IMR-90 (cell line): ENCODE results near the gene ARHGEF6. TPM values are rescaled to one million over a fixed set of nuclear protein-coding genes. Genes with fewer than 3 reads are reported as not detected.

Experiments used
- ATAC-seq: fragments of 200-7000 bp; cut with Tn5 transposase; 2 replicates; pipeline ENCODE4 v1.9.1; 2020; ENCODE audit warnings: low read depth, mild to moderate bottlenecking, moderate library complexity
- BruUV-seq: library from RNA; stranded (reverse); fragments of 400-500 nt; replicated peaks from 2 replicates; lab custom pipeline; 2021; lab: Mats Ljungman, UMichigan
- CTCF ChIA-PET: fragments of 300-600 bp; formaldehyde crosslinking; extraction: SDS; loops from one replicate; lab custom pipeline; 2021; ENCODE audit warnings: antibody characterized with exemption; lab: Yijun Ruan, JAX
- POLR2A ChIA-PET: fragments of 300-600 bp; sonication (Branson Sonifier 250); formaldehyde crosslinking; loops from one replicate; lab custom pipeline; 2022; ENCODE audit warnings: antibody characterized with exemption; ENCODE audit not compliant: unreplicated experiment; lab: Charles Lee
- DNase-seq: peaks from one replicate; pipeline ENCODE4 v3.0.0; 2013
- H2AFZ ChIP-seq: replicated peaks from 2 replicates; pipeline ENCODE3; 2013; ENCODE audit warnings: low read length, mild to moderate bottlenecking; ENCODE audit not compliant: poor library complexity
- H2AK5ac ChIP-seq: 2 replicates; pipeline ENCODE4 v1.6.1; 2013; ENCODE audit warnings: low read depth, low read length, inconsistent platforms
- H2AK9ac ChIP-seq: replicated peaks from 2 replicates; pipeline ENCODE3; 2013; ENCODE audit warnings: mild to moderate bottlenecking, low read depth, low read length, moderate library complexity; ENCODE audit not compliant: poor library complexity
- H2BK120ac ChIP-seq: 2 replicates; pipeline ENCODE4 v1.6.1; 2013; ENCODE audit warnings: low read depth, low read length, inconsistent platforms
- H2BK15ac ChIP-seq: 3 replicates; pipeline ENCODE4 v1.6.1; 2013; ENCODE audit warnings: low read depth, low read length, inconsistent platforms
- H2BK20ac ChIP-seq: 2 replicates; pipeline ENCODE4 v1.6.1; 2013; ENCODE audit warnings: low read depth, mild to moderate bottlenecking, inconsistent platforms, low read length, moderate library complexity
- H2BK5ac ChIP-seq: 2 replicates; pipeline ENCODE4 v1.6.1; 2013; ENCODE audit warnings: mild to moderate bottlenecking, low read depth, low read length, inconsistent platforms; ENCODE audit not compliant: poor library complexity, severe bottlenecking
- H3K14ac ChIP-seq: replicated peaks from 2 replicates; pipeline ENCODE4 v1.6.1; 2013; ENCODE audit warnings: low read depth, low read length, inconsistent platforms
- H3K18ac ChIP-seq: 2 replicates; pipeline ENCODE4 v1.6.1; 2013; ENCODE audit warnings: low read depth, low read length, control low read depth
- H3K23ac ChIP-seq: 2 replicates; pipeline ENCODE4 v1.6.1; 2013; ENCODE audit warnings: low read depth, low read length, inconsistent platforms
- H3K27ac ChIP-seq: 2 replicates; pipeline ENCODE4 v1.5.1; 2013; ENCODE audit warnings: mild to moderate bottlenecking, control low read depth, low read length; ENCODE audit not compliant: insufficient read depth
- H3K27me3 ChIP-seq: 2 replicates; pipeline ENCODE4 v1.6.1; 2013; ENCODE audit warnings: low read length; ENCODE audit not compliant: control insufficient read depth, insufficient read depth
- H3K36me3 ChIP-seq: 2 replicates; pipeline ENCODE4 v1.6.1; 2013; ENCODE audit warnings: low read length, mixed read lengths; ENCODE audit not compliant: control insufficient read depth, insufficient read depth
- H3K4ac ChIP-seq: 2 replicates; pipeline ENCODE4 v1.6.1; 2013; ENCODE audit warnings: low read depth, low read length, inconsistent platforms
- H3K4me1 ChIP-seq: 2 replicates; pipeline ENCODE4 v1.6.1; 2013; ENCODE audit warnings: low read length, mixed read lengths; ENCODE audit not compliant: control insufficient read depth, insufficient read depth
- H3K4me2 ChIP-seq: 2 replicates; pipeline ENCODE4 v1.6.1; 2013; ENCODE audit warnings: low read depth, mild to moderate bottlenecking, control low read depth, low read length, moderate library complexity
- H3K4me3 ChIP-seq: 2 replicates; pipeline ENCODE4 v1.5.1; 2013; ENCODE audit warnings: low read depth, mild to moderate bottlenecking, control low read depth, low read length, moderate library complexity; ENCODE audit not compliant: insufficient read depth
- H3K56ac ChIP-seq: 2 replicates; pipeline ENCODE4 v1.6.1; 2013; ENCODE audit warnings: low read length, inconsistent platforms; ENCODE audit not compliant: insufficient read depth; ENCODE audit errors: extremely low read depth
- H3K79me1 ChIP-seq, 2 experiments: 2 replicates each; pipeline ENCODE4 v1.6.1; 2013; ENCODE audit warnings: low read length in 2 of 2, inconsistent platforms in 1 of 2, low read depth in 1 of 2
- H3K9ac ChIP-seq: 2 replicates; pipeline ENCODE4 v1.6.1; 2013; ENCODE audit warnings: low read depth, low read length, control low read depth
- H3K9me1 ChIP-seq: 2 replicates; pipeline ENCODE4 v1.6.1; 2013; ENCODE audit warnings: low read length, inconsistent platforms; ENCODE audit not compliant: insufficient read depth
- H3K9me3 ChIP-seq: 2 replicates; pipeline ENCODE4 v1.6.1; 2013; ENCODE audit warnings: low read length; ENCODE audit not compliant: control insufficient read depth, insufficient read depth
- H4K20me1 ChIP-seq: 2 replicates; pipeline ENCODE4 v1.6.1; 2013; ENCODE audit warnings: low read length, inconsistent platforms; ENCODE audit not compliant: insufficient read depth
- H4K5ac ChIP-seq: 2 replicates; pipeline ENCODE4 v1.6.1; 2013; ENCODE audit warnings: mild to moderate bottlenecking, low read depth, low read length, control low read depth
- H4K8ac ChIP-seq, 2 experiments: 2 replicates each; pipeline ENCODE4 v1.6.1; 2013; ENCODE audit warnings: low read depth in 2 of 2, low read length in 2 of 2, control low read depth in 1 of 2, inconsistent platforms in 1 of 2
- H4K91ac ChIP-seq: 2 replicates; pipeline ENCODE4 v1.6.1; 2013; ENCODE audit warnings: low read depth, low read length, inconsistent platforms; ENCODE audit not compliant: insufficient read depth
- CHD1 ChIP-seq: IDR thresholded peaks from 2 replicates; pipeline ENCODE4 v1.6.1; 2012; ENCODE audit warnings: low read depth, low read length, improper control_type of control experiment
- MAFK ChIP-seq: IDR thresholded peaks from 2 replicates; pipeline ENCODE4 v1.6.1; 2012; ENCODE audit warnings: low read depth, low read length, improper control_type of control experiment
- POLR2A ChIP-seq: IDR thresholded peaks from 2 replicates; pipeline ENCODE4 v1.6.1; 2012; ENCODE audit warnings: mild to moderate bottlenecking, low read depth, low read length
- RFX5 ChIP-seq: IDR thresholded peaks from 2 replicates; pipeline ENCODE4 v1.8.0; 2012; ENCODE audit warnings: low read depth, mild to moderate bottlenecking, low read length, moderate library complexity
- SMC3 ChIP-seq: fragments of 150-350 bp; IDR thresholded peaks from 2 replicates; pipeline ENCODE4 v1.6.1; 2016; ENCODE audit warnings: low read depth, mild to moderate bottlenecking, antibody characterized with exemption, low read length, moderate library complexity
- WGBS, 2 experiments: methylation state at CpG; one replicate each; pipeline versions ENCODE4 v1.1.5 to v1.1.7; 2013; ENCODE audit warnings: missing lambda C conversion rate in 2 of 2; ENCODE audit not compliant: insufficient read length in 1 of 2; ENCODE audit errors: extremely low coverage in 2 of 2; 5-methylcytosine and 5-hydroxymethylcytosine counted together
- dilution Hi-C: fragments of 300-500 bp; cut with HindIII; formaldehyde crosslinking; loops from one replicate; pipeline ENCODE4 v1.14.3; 2018; ENCODE audit warnings: low sequenced_read_pairs; ENCODE audit not compliant: unreplicated experiment
- in situ Hi-C: fragments of 300-500 bp; cut with MboI; formaldehyde crosslinking; loops from 3 replicates; pipeline ENCODE4 v1.14.3; 2019; ENCODE audit warnings: low sequenced_read_pairs, inconsistent platforms, mixed read lengths
- intact Hi-C: fragments of 100-400 bp; cut with micrococcal nuclease; formaldehyde crosslinking; loops from 2 replicates; pipeline ENCODE4 v1.10.0; 2022
- polyA plus RNA-seq, 3 experiments: library from polyadenylated mRNA; depleted of rRNA; stranded (reverse); fragments of >200 nt; gene quantifications; 2 replicates each; pipeline ENCODE4 v1.2.3, GENCODE V29; 2012; ENCODE audit warnings: low replicate concordance in 1 of 3
- total RNA-seq: library from RNA; depleted of rRNA; stranded (reverse); fragments of >200 nt; gene quantifications from 2 replicates; pipeline ENCODE4 v1.2.3, GENCODE V29; 2012

ARHGEF6 gene
- total and polyA plus RNA-seq, 2 of the 4 experiments (the other 2 are of a cell fraction) = 2.1 to 2.7 TPM

GRCh38 chrX:136806891-136807410 is 26.2 kb upstream of the ARHGEF6 start:
- no peak overlapping the region for H3K4me3 ChIP-seq
- H2BK5ac ChIP-seq = no peak overlapping the region
- H3K14ac ChIP-seq = no peak overlapping the region
- no peak overlapping the region for H2BK15ac ChIP-seq
- H3K9me1 ChIP-seq = no peaks in the 10 kb centered on the region
- no peak overlapping the region for H3K56ac ChIP-seq
- no CpG with 5 or more reads among the region's 1 CpG for WGBS, 2 experiments
- H4K91ac ChIP-seq = no peak overlapping the region
- H2AK5ac ChIP-seq = no peak overlapping the region
- H2AK9ac ChIP-seq = no peak overlapping the region
- H3K23ac ChIP-seq = no peak overlapping the region
- no peak overlapping the region for H2BK120ac ChIP-seq
- intact Hi-C loops = no loop called here
- no peaks in the 10 kb centered on the region for H4K20me1 ChIP-seq
- H2BK20ac ChIP-seq = no peak overlapping the region
- H3K36me3 ChIP-seq = no peaks in the 10 kb centered on the region
- no peaks in the 10 kb centered on the region for H3K9me3 ChIP-seq
- CTCF ChIA-PET = no interaction called here
- H3K4me2 ChIP-seq = no peak overlapping the region
- H3K18ac ChIP-seq = no peak overlapping the region
- no peak overlapping the region for H2AFZ ChIP-seq
- no peak overlapping the region for H4K5ac ChIP-seq
- POLR2A ChIA-PET = no interaction called here
- no TSS peak for BruUV-seq
- DNase-seq = no peak
- TF ChIP-seq RFX5 (no peak), POLR2A (no peak), MAFK (no peak), SMC3 (no peak), CHD1 (no peak)
- no peaks in the 10 kb centered on the region for H3K27me3 ChIP-seq
- no peaks in the 10 kb centered on the region for H3K79me1 ChIP-seq
- in situ Hi-C loops = no loop called here
- H3K27ac ChIP-seq = no peak overlapping the region
- no peak overlapping the region for H4K8ac ChIP-seq
- H3K9ac ChIP-seq = no peak overlapping the region
- peaks cover under 1% of the 10 kb centered on the region for H3K4me1 ChIP-seq
- dilution Hi-C loops = no loop called here
- ATAC-seq = no peak
- H3K4ac ChIP-seq = no peak overlapping the region
